ENCODE results near the gene ATF7IP. TPM values are rescaled to one million over a fixed set of nuclear protein-coding genes. Genes with fewer than 3 reads are reported as not detected.

ATF7IP gene
- total and polyA plus RNA-seq, 5 experiments from 2014 or later, result 70.6 to 174 (median 84.9) TPM

DNA sequence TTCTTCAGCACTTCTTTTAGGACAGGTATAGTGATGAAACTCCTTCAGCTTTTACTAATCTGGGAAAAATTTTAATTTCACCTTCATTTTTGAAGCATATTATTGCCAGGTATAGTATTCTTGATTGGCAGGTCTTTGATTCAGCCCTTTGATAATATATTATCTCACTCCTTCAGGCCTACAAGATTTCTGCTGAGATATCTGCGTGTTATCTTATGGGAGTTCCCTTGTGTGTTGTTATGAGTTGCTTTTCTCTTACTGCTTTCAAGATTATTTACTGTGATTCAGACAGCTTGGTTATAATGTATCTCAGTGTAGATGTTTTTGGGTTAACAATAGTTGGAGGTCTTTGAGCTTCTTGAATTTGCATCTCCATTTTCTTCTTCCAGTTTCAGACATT lies 87.4 kb downstream of the ATF7IP start:
- Mint-ChIP-seq H3K9me3 (peaks cover 0 to 17% (median 5%) of the 10 kb centered on the region in 9 donors), H3K36me3 (peaks cover 41 to 94% (median 67%) of the 10 kb centered on the region in 3 donors), H3K27me3 (no peaks in the 10 kb centered on the region), H3K27ac (peak overlapping the region in 8 of 10 donors; percentile 35 to 87 (median 74)), H3K4me1 (peaks cover 36 to 68% (median 59%) of the 10 kb centered on the region in 4 donors), H3K4me3 (peak overlapping the region in 6 of 10 donors; percentile 1 to 35 (median 12))
- POLR2A ChIA-PET, result interaction anchor here (0.7 kb wide), 1 partner anchor 856 kb away, joined by 3 read pairs; no protein-coding TSS in a partner anchor
- DNase-seq (no peak), ATAC-seq (no peak)

DNA sequence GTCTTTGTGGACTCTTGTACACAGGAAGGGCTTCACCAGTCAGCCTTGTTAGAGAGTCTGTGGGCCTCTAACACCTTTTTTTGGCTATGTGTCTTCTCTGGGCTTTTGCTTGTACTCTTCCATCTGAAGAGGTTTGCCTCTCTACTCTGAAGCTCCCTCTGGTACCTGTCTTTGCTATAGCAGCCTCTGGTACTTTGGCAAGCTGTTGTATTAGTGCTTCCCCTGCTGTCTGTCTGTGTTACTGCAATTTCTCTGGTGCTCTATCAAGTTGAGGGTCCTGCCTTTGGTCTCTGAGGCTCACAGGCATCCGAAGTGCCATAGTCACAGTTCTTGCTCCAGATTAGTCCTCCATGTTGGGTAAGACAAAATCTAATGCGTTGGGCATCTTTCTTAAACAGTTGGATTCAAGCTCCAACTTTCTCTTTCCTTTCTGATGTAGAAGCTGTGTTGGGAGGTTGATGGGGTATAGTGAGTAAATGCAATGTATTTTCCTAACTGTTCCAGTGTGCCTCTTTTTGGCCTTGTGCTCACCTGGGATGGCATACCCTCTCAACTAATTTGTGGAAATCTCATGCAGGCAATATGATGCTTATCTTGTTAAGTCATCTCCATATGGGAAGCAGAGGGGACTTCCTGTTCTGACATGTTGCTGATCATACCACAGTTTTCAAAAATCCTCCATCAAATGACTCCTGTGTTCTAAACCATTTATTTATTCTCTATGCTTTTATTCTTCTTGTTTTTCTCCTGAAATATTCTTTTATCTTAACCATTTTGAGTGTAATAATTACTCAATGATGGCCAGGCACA lies 88.8 kb downstream of the ATF7IP start:
- Mint-ChIP-seq H3K27me3 (no peaks in the 10 kb centered on the region), H3K4me3 (peak overlapping the region in 4 of 10 donors; percentile 9 to 35 (median 22)), H3K9me3 (peaks cover 0 to 17% (median 5%) of the 10 kb centered on the region in 9 donors), H3K4me1 (peaks cover 30 to 54% (median 49%) of the 10 kb centered on the region in 4 donors), H3K27ac (peak overlapping the region in 9 of 10 donors; percentile 29 to 87 (median 82)), H3K36me3 (peaks cover 34 to 91% (median 61%) of the 10 kb centered on the region in 3 donors)
- ATAC-seq, result peak; percentile 67 to 74
- DNase-seq, result peak in 7 of 10 donors; percentile 3 to 41 (median 20)
- POLR2A ChIA-PET, result interaction anchor here (0.9 to 1.3 kb wide), 4 partner anchors 89 to 216 kb away, joined by 3 to 5 read pairs (median 3); partner anchors contain the start of gene ATF7IP

DNA sequence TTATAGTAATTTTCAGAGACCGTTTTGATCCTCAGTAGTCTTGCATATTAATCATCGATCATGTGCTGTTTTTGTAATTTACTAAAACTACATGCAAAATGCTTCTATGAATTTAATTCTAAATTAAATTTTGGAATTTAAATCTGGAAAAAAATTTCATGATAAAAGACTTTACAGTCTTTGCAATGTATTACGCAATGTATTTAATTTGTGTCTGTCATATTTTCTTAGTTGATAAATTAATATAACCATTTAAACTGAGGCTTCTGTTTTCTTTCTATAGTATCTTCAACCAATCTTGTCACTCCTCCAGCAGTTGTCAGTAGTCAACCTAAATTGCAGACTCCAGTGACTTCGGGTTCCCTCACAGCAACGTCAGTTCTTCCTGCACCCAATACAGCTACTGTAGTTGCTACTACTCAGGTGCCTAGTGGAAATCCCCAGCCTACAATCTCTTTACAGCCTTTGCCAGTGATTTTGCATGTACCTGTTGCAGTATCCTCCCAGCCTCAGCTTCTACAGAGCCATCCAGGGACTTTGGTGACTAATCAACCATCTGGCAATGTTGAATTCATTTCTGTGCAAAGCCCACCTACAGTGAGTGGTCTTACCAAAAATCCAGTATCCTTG lies 94.8 kb downstream of the ATF7IP start:
- no peaks in the 10 kb centered on the region for H3K27me3 Mint-ChIP-seq
- ATAC-seq (peak; percentile 33 to 44), DNase-seq (no peak)
- POLR2A ChIA-PET, result no interaction called here
- peaks cover 7 to 78% (median 44%) of the 10 kb centered on the region in 3 donors for H3K36me3 Mint-ChIP-seq
- no peaks in the 10 kb centered on the region for H3K9me3 Mint-ChIP-seq
- H3K27ac Mint-ChIP-seq, result peak overlapping the region in 7 of 10 donors; percentile 25 to 77 (median 52)
- no peak overlapping the region for H3K4me3 Mint-ChIP-seq
- H3K4me1 Mint-ChIP-seq, result peaks cover 6 to 33% (median 28%) of the 10 kb centered on the region in 4 donors

DNA sequence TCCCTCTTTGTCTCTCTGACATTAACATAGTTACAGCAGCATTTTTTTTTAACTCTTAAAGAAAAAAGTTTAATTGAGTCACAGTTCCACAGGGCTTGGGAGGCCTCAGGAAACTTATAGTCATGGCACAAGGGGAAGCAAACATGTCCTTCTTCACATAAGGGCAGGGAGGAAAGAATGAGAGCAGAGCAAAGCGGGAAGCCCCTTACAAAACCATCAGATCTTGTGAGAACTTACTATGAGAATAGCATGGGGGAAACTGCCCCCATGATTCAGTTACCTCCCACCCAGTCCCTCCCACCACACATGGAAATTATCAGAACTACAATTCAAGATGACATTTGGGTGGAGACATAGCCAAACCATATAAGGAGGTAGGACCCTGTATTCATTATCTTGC lies 106.0 kb downstream of the ATF7IP start:
- Mint-ChIP-seq H3K27me3 (no peaks in the 10 kb centered on the region), H3K4me3 (no peak overlapping the region), H3K27ac (peak overlapping the region in 2 of 10 donors; percentile 17 to 22), H3K9me3 (peaks cover 10 to 61% (median 33%) of the 10 kb centered on the region in 9 donors), H3K4me1 (peaks cover 0 to 7% (median 5%) of the 10 kb centered on the region in 4 donors), H3K36me3 (peaks cover 49 to 92% (median 80%) of the 10 kb centered on the region in 3 donors)
- no peak for DNase-seq
- POLR2A ChIA-PET, result no interaction called here
- ATAC-seq, result no peak

DNA sequence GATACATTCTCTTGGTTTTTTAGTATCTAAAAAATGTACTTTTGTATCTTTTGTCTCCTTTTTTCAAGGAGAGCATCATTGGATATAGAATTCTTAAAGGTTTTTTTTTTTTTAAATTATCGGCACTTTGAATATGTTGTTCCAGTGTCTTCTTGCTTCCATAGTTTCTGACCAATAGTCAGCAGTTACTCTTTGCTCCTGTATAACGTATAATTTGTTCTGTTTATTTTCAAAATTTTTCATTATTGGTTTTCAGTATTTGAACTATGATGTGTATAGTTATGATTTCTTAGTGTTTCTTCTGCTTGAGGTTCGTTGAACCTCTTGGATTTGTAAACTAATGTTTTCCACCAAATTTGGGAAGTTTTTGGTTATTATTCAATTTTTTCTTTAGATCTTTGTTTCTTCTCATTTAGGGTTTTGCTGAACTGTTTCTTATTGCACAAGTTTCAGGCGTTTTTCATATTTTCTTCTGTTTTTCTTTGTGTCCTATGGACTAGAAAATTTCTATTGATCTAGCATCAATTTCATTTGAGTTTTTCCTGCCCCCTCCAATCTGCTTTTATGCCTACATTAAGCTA lies 108.3 kb downstream of the ATF7IP start:
- POLR2A ChIA-PET, result no interaction called here
- Mint-ChIP-seq H3K9me3 (peaks cover 10 to 54% (median 33%) of the 10 kb centered on the region in 9 donors), H3K4me3 (peak overlapping the region in 1 of 10 donors; percentile 15), H3K27me3 (no peaks in the 10 kb centered on the region), H3K4me1 (peaks cover 0 to 2% (median 0%) of the 10 kb centered on the region in 4 donors), H3K36me3 (peaks cover 43 to 88% (median 79%) of the 10 kb centered on the region in 3 donors), H3K27ac (peak overlapping the region in 1 of 10 donors; percentile 31)
- ATAC-seq (no peak), DNase-seq (peak in 3 of 10 donors; percentile 12 to 38 (median 24))

DNA sequence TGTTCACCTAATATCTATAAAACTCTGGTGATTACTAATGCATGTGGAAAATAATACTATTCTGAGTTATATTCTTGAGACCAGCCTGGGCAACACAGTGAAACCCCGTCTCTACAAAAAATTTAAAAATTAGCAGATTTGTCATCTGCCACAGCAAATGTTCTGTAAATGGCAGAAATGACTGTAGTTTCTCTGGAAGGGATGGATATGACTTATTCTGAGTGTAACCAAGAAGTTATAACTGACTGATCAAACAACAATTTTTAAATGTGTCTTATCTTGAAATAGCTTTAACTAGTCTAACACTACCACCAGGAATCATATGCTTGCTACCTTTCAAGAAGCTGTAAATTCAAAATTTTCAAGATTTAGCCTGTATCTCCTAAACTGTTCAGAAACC lies 113.5 kb downstream of the ATF7IP start:
- H3K4me3 Mint-ChIP-seq, result no peak overlapping the region
- peak overlapping the region in 2 of 10 donors; percentile 29 to 47 for H3K27ac Mint-ChIP-seq

DNA sequence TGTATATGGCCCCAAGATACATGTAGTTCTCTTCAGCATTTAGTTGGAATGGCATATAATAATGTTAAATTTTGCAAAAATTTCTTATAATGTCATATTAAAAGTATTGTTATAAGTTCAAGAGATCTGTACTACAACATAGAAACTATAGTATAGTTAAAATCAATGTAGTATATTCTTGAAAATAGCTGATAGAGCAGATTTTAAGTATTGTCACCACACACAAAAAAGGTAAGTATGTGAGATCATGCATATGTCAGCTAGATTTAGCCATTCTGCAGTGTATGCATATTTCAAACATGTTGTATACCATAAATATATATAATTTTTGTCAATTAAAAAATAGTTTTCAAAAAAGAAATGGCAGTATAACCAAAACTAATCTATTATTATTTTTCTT lies 115.7 kb downstream of the ATF7IP start:
- no peak overlapping the region for H3K27ac Mint-ChIP-seq

More for the DNA sequence above, 113.5 kb downstream of the ATF7IP start:
- peaks cover 13 to 87% (median 64%) of the 10 kb centered on the region in 3 donors for H3K36me3 Mint-ChIP-seq
- DNase-seq (no peak), ATAC-seq (no peak)
- H3K4me1 Mint-ChIP-seq, result peaks cover 0 to 3% (median under 1%) of the 10 kb centered on the region in 4 donors
- H3K9me3 Mint-ChIP-seq, result peaks cover 0 to 15% (median 5%) of the 10 kb centered on the region in 9 donors
- no peaks in the 10 kb centered on the region for H3K27me3 Mint-ChIP-seq
- POLR2A ChIA-PET, result interaction anchor here (0.6 kb wide), 1 partner anchor 146 kb away, joined by 3 read pairs; no protein-coding TSS in a partner anchor

DNA sequence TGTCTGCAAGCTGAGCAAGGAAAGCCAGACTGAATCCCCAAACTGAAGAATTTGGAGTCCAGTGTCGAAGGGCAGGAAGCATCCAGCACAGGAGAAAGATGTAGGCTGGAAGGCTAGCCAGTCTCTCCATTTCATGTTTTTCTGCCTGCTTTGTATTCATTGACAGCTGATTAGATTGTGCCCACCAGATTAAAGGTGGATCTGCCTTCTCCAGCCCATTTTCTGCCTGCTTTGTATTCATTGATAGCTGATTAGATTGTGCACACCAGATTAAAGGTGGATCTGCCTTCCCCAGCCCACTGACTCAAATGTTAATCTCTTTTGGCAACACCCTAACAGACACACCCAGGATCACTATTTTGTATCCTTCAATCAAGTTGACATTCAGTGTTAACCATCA lies 116.9 kb downstream of the ATF7IP start:
- Mint-ChIP-seq H3K9me3 (no peaks in the 10 kb centered on the region), H3K4me3 (no peak overlapping the region), H3K36me3 (peaks cover 14 to 90% (median 66%) of the 10 kb centered on the region in 3 donors), H3K27me3 (no peaks in the 10 kb centered on the region), H3K27ac (peak overlapping the region in 2 of 10 donors; percentile 5 to 26), H3K4me1 (peaks cover 0 to 2% (median under 1%) of the 10 kb centered on the region in 4 donors)
- ATAC-seq (no peak), DNase-seq (no peak)
- POLR2A ChIA-PET, result interaction anchor here (1.1 kb wide), 1 partner anchor 13 kb away, joined by 4 read pairs; no protein-coding TSS in a partner anchor

More for the DNA sequence above, 115.7 kb downstream of the ATF7IP start:
- POLR2A ChIA-PET, result interaction anchor here (0.6 to 1.1 kb wide), 2 partner anchors 11 to 14 kb away, joined by 3 to 4 read pairs; no protein-coding TSS in a partner anchor
- no peaks in the 10 kb centered on the region for H3K27me3 Mint-ChIP-seq
- peaks cover 0 to 3% (median under 1%) of the 10 kb centered on the region in 4 donors for H3K4me1 Mint-ChIP-seq
- no peaks in the 10 kb centered on the region for H3K9me3 Mint-ChIP-seq
- DNase-seq (no peak), ATAC-seq (no peak)
- H3K4me3 Mint-ChIP-seq, result no peak overlapping the region
- H3K36me3 Mint-ChIP-seq, result peaks cover 7 to 86% (median 58%) of the 10 kb centered on the region in 3 donors

DNA sequence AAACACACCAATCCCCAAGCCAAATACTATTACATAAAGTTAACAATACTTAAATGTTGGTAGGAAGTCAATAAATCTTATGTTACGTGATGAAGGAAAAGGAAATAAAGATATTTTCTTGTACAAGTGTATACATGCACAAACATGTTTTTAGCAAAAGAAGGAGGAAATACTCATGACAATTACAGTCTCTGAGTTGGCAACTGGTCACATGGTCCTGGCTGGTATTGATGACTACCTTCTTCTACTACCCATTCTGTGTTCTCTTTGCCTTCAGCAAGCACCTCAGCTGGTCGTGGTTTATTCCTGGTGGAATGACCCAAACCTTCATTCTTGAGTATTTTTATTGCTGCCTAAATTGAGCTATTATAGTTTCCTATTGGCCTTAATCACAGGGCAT lies 117.4 kb downstream of the ATF7IP start:
- Mint-ChIP-seq H3K27me3 (no peaks in the 10 kb centered on the region), H3K4me1 (peaks cover 0 to 2% (median under 1%) of the 10 kb centered on the region in 4 donors), H3K36me3 (peaks cover 14 to 90% (median 64%) of the 10 kb centered on the region in 3 donors), H3K4me3 (no peak overlapping the region), H3K9me3 (no peaks in the 10 kb centered on the region), H3K27ac (peak overlapping the region in 4 of 10 donors; percentile 5 to 49 (median 28))
- ATAC-seq (no peak), DNase-seq (no peak)
- POLR2A ChIA-PET, result no interaction called here

DNA sequence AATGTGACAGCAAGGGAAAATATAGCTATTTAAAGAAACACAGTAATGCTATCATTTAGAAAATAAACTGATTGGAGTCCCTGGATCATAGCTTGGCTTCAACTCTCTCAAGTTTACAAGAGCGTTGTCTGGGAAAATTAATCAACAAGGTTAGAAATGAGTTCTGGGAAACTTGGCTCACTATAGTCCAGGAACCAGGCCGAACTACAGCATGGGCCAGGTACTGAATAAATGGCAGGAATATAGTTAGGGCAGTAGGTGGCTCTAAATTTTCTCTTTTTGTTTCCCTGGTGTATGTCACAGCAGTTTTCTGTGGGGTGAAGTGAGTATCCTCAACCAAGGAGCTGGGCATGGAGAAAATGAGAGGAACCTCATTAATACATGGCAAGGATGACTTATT lies 129.8 kb downstream of the ATF7IP start:
- peak overlapping the region in 5 of 10 donors; percentile 11 to 84 (median 36) for H3K27ac Mint-ChIP-seq
- POLR2A ChIA-PET, result interaction anchor here (0.9 to 1.4 kb wide), 2 partner anchors 9 to 14 kb away, joined by 4 to 6 read pairs; no protein-coding TSS in a partner anchor
- no peak for ATAC-seq
- H3K9me3 Mint-ChIP-seq, result no peaks in the 10 kb centered on the region
- no peak for DNase-seq
- no peaks in the 10 kb centered on the region for H3K27me3 Mint-ChIP-seq
- H3K36me3 Mint-ChIP-seq, result peaks cover 25 to 91% (median 50%) of the 10 kb centered on the region in 3 donors
- no peak overlapping the region for H3K4me3 Mint-ChIP-seq
- H3K4me1 Mint-ChIP-seq, result peaks cover 0 to 4% (median under 1%) of the 10 kb centered on the region in 4 donors

DNA sequence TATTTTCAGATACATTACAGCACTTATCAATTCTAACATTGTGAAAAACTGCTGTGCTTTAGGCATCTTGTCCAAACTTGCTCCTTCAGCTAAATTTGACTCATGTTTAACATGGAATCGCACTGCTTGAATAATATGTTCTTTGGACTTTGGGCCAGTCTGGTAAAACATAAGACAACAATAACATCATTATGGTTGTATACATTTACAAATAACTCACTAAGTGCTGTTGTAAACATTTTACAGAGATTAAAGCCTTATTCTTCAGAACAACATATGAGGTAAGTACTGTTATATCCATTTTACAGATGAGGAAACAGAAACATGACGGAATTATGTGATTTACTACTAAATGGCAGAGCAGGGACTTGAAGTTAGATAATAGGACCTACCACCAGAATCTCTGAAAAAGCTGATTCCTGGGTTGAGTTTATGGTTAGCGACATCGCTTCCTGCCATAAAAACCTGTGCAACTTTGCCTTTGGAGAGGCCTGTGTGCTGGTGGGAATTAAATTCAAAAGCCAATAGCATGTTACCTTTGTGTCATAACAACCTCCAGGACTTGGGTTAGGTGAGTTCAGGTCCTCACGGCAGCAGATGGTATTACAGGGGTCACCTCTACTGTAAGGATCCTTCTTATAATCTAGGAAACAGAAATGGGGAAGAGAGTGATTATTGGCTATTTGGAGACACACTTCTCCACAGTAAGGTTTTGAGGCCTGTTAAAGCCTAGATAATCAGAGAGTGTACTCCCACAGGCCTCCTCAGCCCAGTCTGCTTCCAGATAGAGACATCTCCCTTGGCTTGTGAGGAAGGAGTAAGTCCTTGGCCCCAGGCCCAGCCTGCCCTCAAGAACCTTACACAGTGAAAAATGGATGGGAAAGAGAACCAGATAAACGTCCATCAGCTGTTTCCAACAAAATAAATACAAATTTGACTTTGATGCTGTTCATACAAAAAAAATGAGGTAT lies 140.4 kb downstream of the ATF7IP start:
- POLR2A ChIA-PET, result interaction anchor here (0.7 kb wide), 1 partner anchor 67 kb away, joined by 3 read pairs; no protein-coding TSS in a partner anchor
- Mint-ChIP-seq H3K27me3 (no peaks in the 10 kb centered on the region), H3K4me1 (peaks cover 0 to 5% (median 2%) of the 10 kb centered on the region in 4 donors), H3K36me3 (peaks cover 0 to 29% (median 11%) of the 10 kb centered on the region in 3 donors), H3K9me3 (no peaks in the 10 kb centered on the region), H3K27ac (peak overlapping the region in 4 of 10 donors; percentile 4 to 60 (median 48)), H3K4me3 (no peak overlapping the region)
- DNase-seq (no peak), ATAC-seq (no peak)
